Gastroesophageal sphincter (tissue), 4 donors: ENCODE measurements around the gene RIMBP2. TPM values are rescaled to one million over a fixed set of nuclear protein-coding genes. Genes with fewer than 3 reads are reported as not detected.

Experiments
- ATAC-seq: fragments of 150-250 bp; one replicate; pipeline ENCODE4 v1.9.1; 2016; ENCODE audit warnings: mild to moderate bottlenecking, moderate library complexity
- H3K27ac ChIP-seq, 4 donors: fragments of 200-600 bp; sonication (generic) in 3 of 4; 1 replicate in 3 of 4; 2 replicates in 1 of 4; pipeline ENCODE4 v1.5.1; 2016 to 2019
- H3K27me3 ChIP-seq: fragments of 200-600 bp; sonication (generic); one replicate; pipeline ENCODE4 v1.5.1; 2019
- H3K36me3 ChIP-seq, 2 donors: fragments of 200-600 bp; sonication (generic); one replicate each; pipeline ENCODE4 v1.5.1; 2019; ENCODE audit warnings: control low read depth in 1 of 2
- H3K4me1 ChIP-seq, 3 donors: fragments of 200-600 bp; sonication (generic); 1 replicate in 2 of 3; 2 replicates in 1 of 3; pipeline ENCODE4 v1.5.1; 2016 to 2019; ENCODE audit warnings: control low read depth in 2 of 3
- H3K4me3 ChIP-seq, 2 donors: fragments of 200-600 bp; sonication (generic); one replicate each; pipeline ENCODE4 v1.5.1; 2019; ENCODE audit warnings: mild to moderate bottlenecking in 1 of 2, moderate library complexity in 1 of 2
- H3K9me3 ChIP-seq, 3 donors: fragments of 200-600 bp; sonication (generic); one replicate each; pipeline ENCODE4 v1.5.1; 2017 to 2019; ENCODE audit warnings: control low read depth in 2 of 3
- EP300 ChIP-seq: sonication (generic); formaldehyde crosslinking; IDR thresholded peaks from one replicate; pipeline ENCODE4 v1.6.1; 2017; ENCODE audit warnings: antibody characterized with exemption, mild to moderate bottlenecking
- POLR2A ChIP-seq, 2 donors: fragments of 450-650 bp; IDR thresholded peaks; one replicate each; pipeline ENCODE4 v1.6.1; 2017; ENCODE audit warnings: antibody characterized with exemption in 2 of 2, mild to moderate bottlenecking in 2 of 2, moderate library complexity in 1 of 2
- POLR2AphosphoS5 ChIP-seq: sonication (generic); formaldehyde crosslinking; IDR thresholded peaks from one replicate; pipeline ENCODE4 v1.6.1; 2017; ENCODE audit warnings: antibody characterized with exemption
- WGBS, 2 donors: methylation state at CpG; one replicate each; pipeline ENCODE4 v1.1.5; 2018; ENCODE audit warnings: low coverage in 1 of 2; 5-methylcytosine and 5-hydroxymethylcytosine counted together
- total RNA-seq, 4 donors: library from RNA; depleted of rRNA; stranded (reverse); fragments of >200 nt; gene quantifications; one replicate each; pipeline ENCODE4 v1.1.0, GENCODE V29; 2016
- TF ChIP-seq, protein P1 (sequence below), 4 experiments: fragments of 200-600 bp in 2 of 4; fragments of 450-650 bp in 2 of 4; sonication (generic) in 1 of 4; IDR thresholded peaks; one replicate each; pipeline ENCODE4 v1.5.1; 2017 to 2019; ENCODE audit warnings: antibody characterized with exemption in 4 of 4, mild to moderate bottlenecking in 2 of 4, moderate library complexity in 2 of 4

The RIMBP2 gene
- total RNA-seq, 4 donors from 2014 or later = 0.42 to 1.1 (median 0.60) TPM

GRCh38 chr12:130615861-130616345 lies 100.2 kb downstream of the RIMBP2 start:
- Histone ChIP-seq H3K27me3 (peaks cover 18% of the 10 kb centered on the region), H3K9me3 (peaks cover 0 to 6% (median 0%) of the 10 kb centered on the region in 3 donors), H3K27ac (no peak overlapping the region), H3K36me3 (no peaks in the 10 kb centered on the region), H3K4me1 (no peaks in the 10 kb centered on the region), H3K4me3 (no peak overlapping the region)
- TF ChIP-seq EP300 = no peak
- TF ChIP-seq, protein P1, sequence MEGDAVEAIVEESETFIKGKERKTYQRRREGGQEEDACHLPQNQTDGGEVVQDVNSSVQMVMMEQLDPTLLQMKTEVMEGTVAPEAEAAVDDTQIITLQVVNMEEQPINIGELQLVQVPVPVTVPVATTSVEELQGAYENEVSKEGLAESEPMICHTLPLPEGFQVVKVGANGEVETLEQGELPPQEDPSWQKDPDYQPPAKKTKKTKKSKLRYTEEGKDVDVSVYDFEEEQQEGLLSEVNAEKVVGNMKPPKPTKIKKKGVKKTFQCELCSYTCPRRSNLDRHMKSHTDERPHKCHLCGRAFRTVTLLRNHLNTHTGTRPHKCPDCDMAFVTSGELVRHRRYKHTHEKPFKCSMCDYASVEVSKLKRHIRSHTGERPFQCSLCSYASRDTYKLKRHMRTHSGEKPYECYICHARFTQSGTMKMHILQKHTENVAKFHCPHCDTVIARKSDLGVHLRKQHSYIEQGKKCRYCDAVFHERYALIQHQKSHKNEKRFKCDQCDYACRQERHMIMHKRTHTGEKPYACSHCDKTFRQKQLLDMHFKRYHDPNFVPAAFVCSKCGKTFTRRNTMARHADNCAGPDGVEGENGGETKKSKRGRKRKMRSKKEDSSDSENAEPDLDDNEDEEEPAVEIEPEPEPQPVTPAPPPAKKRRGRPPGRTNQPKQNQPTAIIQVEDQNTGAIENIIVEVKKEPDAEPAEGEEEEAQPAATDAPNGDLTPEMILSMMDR (IDR thresholded peaks at IDR 0.05) = no peak
- TF ChIP-seq POLR2A (IDR thresholded peaks at IDR 0.05) = no peak
- TF ChIP-seq POLR2AphosphoS5 = no peak
- no peak for ATAC-seq
- WGBS, 2 donors = 75 to 80% methylated on average over 1 to 12 of the region's 16 CpGs

DNA sequence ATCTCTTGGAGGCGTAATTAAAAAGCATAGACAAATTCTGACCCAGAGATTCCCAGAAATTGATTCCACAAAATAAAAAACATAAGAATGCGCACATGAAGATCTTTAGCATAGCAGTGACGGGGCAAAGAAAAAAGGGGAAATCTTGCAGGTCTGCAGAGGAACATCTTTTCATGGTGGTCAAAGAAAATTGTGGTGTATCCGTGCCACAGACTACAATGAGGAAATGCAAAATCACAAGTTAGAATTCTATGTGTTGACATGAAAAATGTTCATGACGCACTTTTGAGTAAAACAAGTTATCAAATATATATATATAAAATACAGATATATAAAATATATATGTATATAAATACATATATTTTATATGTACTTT lies 101.6 kb downstream of the RIMBP2 start:
- H3K4me3 ChIP-seq = no peak overlapping the region
- 84 to 89% methylated on average over 5 of the region's 5 CpGs for WGBS, 2 donors
- no peak for TF ChIP-seq EP300
- TF ChIP-seq POLR2A (IDR thresholded peaks at IDR 0.05) = no peak
- TF ChIP-seq, protein P1 (IDR thresholded peaks at IDR 0.05) = no peak
- no peak overlapping the region for H3K27ac ChIP-seq
- H3K27me3 ChIP-seq = peaks cover 18% of the 10 kb centered on the region
- no peaks in the 10 kb centered on the region for H3K36me3 ChIP-seq
- no peaks in the 10 kb centered on the region for H3K4me1 ChIP-seq
- no peak for ATAC-seq
- H3K9me3 ChIP-seq = peaks cover 0 to 2% (median 0%) of the 10 kb centered on the region in 3 donors

DNA sequence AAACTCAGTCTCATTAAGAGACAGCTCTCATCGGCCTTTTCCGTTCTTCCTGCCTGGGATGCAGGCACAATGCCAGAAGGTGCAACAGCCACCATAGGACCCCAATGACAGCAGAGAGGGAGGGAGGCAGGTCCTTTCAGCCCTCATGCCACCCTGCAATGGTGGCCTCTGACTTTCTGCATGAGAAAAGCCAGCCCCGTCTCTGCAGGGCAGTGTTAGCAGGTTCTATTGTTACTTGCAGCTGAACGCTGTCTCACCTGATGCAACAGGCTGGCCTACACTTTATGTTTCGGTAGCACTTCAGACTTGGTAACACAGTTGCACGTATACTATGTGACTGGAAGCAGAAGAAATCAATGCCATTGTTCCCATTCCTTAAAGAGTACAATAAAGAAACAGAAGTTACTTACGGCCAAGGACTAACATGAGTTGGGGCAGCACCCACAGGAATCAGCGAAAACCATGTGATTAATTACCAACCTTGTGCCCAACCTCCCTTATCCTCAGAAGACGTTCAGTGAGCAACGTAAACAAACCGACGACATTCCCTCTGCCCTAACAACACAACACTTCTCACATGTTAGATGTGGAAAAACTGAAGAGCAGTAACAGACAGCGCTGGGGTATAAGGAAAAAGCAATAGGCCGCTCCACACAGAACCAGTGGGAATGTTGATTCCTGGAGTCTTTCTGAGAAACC lies 102.1 kb downstream of the RIMBP2 start:
- H3K27ac ChIP-seq = no peak overlapping the region
- no peak overlapping the region for H3K4me3 ChIP-seq
- H3K36me3 ChIP-seq = no peaks in the 10 kb centered on the region
- H3K27me3 ChIP-seq = peaks cover 18% of the 10 kb centered on the region
- ATAC-seq = no peak
- WGBS, 2 donors = 33% methylated on average over 9 of the region's 14 CpGs; no CpG with 5 or more reads in 1 of the 2 donors
- no peaks in the 10 kb centered on the region for H3K9me3 ChIP-seq
- H3K4me1 ChIP-seq = no peaks in the 10 kb centered on the region
- TF ChIP-seq EP300 (no peak), POLR2A (IDR thresholded peaks at IDR 0.05) (no peak), POLR2AphosphoS5 (no peak)
- TF ChIP-seq, protein P1 (IDR thresholded peaks at IDR 0.05) = no peak

GRCh38 chr12:130613131-130613530 lies 103.0 kb downstream of the RIMBP2 start:
- Histone ChIP-seq H3K9me3 (no peaks in the 10 kb centered on the region), H3K27me3 (peaks cover 18% of the 10 kb centered on the region), H3K4me1 (no peaks in the 10 kb centered on the region), H3K27ac (no peak overlapping the region), H3K4me3 (no peak overlapping the region), H3K36me3 (no peaks in the 10 kb centered on the region)
- no peak for ATAC-seq
- no peak for TF ChIP-seq EP300
- TF ChIP-seq, protein P1 (IDR thresholded peaks at IDR 0.05) = no peak
- no peak for TF ChIP-seq POLR2AphosphoS5
- no peak for TF ChIP-seq POLR2A (IDR thresholded peaks at IDR 0.05)
- WGBS, 2 donors = no CpG with 5 or more reads among the region's 14 CpGs
